HG03095 (cell line): ENCODE data around the gene H2AZ2.
"Not testable (repeated sequence)": the region's sequence is repeated elsewhere in the genome, so short reads cannot be mapped to it uniquely, and the experiment has no call there.

Source experiments
- ATAC-seq: cut with Tn5 transposase; IDR thresholded peaks from one replicate; pipeline ENCODE4 v1.9.1; 2021; ENCODE audit warnings: moderate library complexity; ENCODE audit not compliant: unreplicated experiment

The H2AZ2 gene

DNA sequence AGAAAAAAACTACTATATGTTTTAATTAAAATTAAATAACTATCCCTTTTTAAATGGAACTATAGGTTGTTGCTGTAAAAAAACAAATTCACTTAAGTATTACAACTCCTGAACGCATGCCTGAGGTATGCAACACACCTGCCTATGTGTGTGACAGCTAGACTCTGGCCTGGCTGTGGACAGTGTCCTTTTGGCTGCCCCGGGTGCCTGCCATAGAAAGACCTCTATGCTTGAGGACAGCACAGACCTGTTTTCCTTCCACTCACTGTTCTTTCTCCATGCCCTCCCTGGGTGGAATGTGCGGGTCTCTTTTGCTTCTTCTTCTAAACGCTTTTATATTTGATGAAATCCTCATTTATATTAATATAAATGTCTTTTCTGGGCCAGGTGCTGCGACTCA is 57.9 kb downstream of the H2AZ2 start:
- ATAC-seq = no peak

- no peak for ATAC-seq
Measured at GRCh38 chr7:44787762-44788161, 60.1 kb downstream of the H2AZ2 start.

GRCh38 chr7:44787041-44787440 is 60.8 kb downstream of the H2AZ2 start:
- ATAC-seq = no peak

DNA sequence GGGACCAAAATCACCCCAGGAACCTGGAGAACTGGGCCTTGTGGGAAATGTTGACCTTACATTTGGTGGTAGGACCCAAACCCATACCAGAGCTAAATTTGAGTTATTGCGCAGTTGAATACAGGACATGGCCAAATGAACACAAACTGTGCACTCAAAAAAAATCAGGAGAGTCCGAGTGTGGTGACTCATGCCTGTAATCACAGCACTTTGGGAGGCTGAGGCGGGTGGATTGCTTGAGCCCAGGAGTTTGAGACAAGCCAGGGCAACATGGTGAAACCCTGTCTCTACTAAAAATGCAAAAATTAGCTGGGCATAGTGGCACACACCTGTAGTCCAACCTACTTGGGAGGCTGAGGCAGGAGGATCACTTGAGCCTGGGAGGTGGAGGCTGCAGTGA is 62.7 kb downstream of the H2AZ2 start:
- ATAC-seq = not testable (repeated sequence)

- no peak for ATAC-seq
Measured at GRCh38 chr7:44784364-44784763, 63.5 kb downstream of the H2AZ2 start.

DNA sequence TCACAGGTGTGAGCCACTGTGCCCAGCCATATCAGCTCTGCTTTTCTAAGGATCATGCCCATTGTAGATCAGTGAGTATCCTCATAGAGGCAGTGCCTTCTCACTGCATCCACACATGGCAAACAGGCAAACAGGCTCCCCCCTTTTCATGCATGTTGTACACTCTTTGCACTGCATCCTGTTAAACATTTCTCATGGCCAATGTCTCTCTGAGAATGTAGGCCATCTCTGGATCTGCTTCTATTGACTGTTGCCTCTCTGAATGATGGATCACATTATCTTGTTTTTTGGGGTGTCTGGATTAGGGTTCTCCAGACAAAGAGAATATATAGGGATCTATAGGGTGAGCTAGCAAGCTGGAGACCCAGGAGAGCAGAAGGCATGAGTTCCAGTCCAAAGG is 64.5 kb downstream of the H2AZ2 start:
- ATAC-seq = no peak

GRCh38 chr7:44782460-44782859 is 65.4 kb downstream of the H2AZ2 start:
- ATAC-seq = no peak
